Stimulated activated CD4-positive, alpha-beta T cell treated with anti-CD3 and anti-CD28 coated beads, Interleukin-2, amount 100 ng/mL, for 4 hours (primary cell): ENCODE data around the gene LELP1.
"Not testable (repeated sequence)": the region's sequence is repeated elsewhere in the genome, so short reads cannot be mapped to it uniquely, and the experiment has no call there.

Source experiments
- DNase-seq: peaks from one replicate; pipeline ENCODE4 v3.0.0-alpha.2; 2020; ENCODE audit warnings: low read depth

Gene LELP1

DNA sequence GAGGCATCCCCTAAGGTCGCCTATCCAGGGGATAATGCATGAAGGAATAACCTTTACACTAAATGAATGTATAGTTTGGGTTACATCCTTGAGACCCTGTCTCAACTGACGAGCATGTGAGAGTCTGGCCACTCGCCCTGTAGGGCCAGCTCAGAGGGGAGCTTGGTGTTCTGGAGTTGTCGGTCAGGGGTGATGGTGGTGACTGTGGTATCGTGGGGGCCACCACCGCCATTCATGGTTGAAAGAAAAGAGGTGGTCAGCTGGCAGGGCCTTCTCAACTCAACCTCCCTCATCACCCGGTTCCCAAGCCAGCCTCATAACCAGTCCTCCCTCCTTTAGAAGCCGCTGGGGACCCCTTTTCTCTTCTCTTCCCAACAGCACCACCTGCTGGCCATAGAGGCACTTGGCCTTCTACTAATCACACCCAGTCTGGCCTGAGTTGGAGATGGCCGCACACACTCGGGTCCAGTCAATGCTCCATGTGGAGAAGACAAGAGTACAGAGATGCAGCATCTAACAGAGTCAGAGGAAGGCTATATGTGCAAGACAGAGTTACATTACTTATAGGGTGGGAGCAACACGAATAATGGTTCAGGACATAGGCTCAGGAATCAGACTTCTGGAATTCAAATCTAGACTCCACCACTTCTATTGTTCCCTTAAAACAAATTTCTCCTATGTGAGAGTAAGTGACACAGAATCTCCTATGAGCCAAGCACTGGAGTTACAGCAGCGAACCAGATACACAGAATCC lies 26.0 kb downstream of the LELP1 start:
- not testable (repeated sequence) for DNase-seq

DNA sequence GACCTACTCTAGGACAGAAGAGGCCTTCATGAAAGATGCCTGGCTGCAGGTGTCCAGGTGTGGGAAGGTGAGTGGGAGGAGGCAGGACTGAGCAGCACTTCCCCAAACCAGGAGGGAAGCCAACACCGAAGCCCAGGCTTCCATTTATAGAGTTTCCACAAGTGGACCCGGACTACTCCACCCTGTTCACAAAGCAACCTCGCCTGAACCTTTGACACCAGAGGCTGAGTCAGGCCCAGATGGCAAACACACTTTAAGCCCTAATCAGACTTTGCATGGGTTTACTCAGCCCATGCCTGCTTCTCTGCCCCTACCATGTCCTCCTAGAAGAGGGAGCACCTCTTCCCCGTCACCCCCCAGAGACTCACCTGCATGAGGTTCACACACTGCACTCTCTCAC lies 28.1 kb downstream of the LELP1 start:
- no peak for DNase-seq

DNA sequence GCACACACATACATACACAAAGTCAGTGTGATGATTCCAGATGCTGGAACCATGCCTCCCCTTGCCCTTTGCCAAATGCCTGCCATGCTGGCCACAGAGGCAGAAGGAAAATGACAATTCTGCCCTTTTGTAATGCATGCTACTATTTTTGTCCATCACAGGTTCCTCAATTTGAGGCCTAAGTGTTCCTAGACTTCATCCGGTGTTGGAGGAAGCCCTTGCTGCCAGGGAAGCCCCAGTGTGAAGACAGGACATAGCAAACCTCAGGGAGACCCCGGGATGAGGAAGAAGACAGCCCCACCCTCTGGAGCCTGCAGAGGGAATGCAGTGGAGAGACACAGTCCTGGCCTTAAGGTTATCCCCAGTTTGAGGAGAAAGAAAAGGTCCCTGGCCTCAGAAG lies 28.6 kb downstream of the LELP1 start:
- DNase-seq: no peak

DNA sequence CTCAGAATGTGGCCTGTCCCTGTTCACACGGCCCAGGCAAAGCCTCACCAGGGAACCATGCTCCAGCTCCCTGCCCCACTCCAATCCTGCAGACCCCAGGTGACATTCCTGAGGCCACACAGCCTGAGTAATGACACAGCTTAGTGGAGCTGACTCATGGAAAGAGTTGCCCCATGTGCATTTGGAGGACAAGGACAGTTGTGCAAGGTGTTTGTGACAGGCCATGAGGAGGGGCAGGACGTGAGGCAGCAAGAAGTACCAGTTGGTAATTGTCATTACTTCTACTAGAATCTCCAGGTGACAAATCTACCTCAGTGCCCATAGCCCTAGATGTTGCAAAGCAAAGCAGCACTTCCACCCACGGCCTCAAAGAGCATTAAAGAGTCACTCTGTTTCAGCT lies 29.3 kb downstream of the LELP1 start:
- no peak for DNase-seq

DNA sequence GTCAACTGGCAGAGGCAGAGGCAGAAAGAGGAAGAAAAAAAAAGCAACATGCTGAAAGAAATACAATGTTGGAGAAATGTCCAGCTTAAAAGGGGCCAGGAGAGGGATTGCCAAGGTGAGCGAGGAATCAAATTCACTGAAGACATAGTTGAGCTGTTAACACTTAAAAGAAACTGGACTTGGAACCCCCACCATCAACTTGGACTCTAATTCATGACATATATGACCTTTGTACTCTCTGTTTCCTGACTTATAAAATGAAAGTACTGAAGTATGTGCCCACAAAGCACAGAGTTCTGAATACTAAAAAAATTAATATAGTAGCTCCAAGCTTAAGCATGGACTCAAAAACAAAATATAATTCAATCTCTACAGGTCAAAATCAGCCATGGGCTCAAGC lies 30.2 kb downstream of the LELP1 start:
- DNase-seq: no peak

DNA sequence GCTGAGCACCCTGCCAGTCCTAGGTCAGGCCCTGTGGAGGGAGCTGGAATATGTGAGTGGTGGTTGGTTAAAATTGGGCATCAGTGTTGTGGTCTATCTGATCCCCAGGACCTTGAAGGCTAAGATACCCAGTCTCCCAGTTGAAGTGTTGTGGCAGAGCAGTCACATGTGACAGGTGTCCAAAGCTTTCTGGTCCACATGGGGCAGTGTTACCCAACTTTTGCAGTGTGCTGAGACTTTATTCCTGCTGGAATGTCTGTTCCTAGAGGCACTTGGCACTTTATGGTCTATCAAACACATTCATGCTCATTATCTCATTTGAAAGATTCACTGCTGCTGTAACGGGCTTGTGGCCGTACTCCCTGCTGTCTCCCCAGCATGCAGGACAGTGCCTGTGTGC lies 35.3 kb downstream of the LELP1 start:
- DNase-seq: no peak

DNA sequence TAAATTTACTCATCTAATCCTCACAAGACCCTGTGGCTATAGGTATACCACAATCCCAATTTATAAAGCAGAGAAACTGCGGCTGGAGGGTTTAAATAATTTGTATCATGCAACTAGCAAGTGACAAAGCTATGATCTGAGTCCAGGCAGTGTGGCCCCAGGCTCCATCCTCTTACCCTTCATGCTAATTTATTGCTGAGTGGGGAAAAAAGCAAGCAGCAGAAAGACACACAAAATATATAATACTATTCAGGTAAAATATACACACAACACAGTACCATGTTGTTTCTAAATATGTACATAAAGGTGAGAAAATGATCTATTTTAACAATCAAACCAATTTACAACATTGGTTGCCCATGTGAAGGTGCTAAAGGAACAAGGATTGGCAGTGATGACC lies 38.9 kb downstream of the LELP1 start:
- DNase-seq: no peak

DNA sequence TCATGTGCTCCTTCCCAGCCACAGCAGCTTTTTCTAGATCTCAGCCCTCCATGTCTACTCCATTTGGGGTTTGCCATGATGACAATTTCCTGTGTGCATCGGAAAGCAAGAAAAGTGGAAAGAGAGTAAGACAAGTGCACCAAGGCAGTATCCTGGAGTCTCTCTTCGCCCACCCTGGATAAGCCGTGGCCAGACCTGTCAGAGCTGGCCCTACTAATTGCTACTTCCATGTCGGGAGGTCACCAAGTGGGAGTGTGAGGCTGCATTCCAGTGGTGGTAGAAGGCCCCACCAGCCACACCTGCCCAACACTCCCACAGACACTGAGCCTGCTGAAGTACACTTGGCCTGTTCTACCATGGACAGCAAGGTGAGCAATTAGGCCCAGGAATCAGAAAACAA lies 42.2 kb downstream of the LELP1 start:
- DNase-seq: no peak

DNA sequence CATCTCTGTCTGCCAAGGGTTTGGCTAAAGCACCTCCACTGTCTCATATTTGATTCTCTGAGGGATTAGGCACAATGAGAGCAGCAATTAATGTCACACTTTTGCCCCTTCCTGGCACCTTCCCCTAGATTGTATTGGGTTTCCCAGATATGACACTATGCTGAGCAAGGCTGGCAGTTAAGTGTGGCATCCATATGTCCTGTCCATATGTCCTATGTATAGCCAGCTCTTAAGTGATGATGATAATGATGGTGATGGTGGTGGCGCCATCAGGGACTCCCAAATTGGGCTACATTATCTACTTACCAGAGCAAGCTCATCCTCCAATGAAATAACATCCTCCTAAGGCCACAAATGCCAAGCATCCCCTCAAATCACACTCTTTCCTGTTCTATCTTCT lies 42.8 kb downstream of the LELP1 start:
- DNase-seq: no peak

DNA sequence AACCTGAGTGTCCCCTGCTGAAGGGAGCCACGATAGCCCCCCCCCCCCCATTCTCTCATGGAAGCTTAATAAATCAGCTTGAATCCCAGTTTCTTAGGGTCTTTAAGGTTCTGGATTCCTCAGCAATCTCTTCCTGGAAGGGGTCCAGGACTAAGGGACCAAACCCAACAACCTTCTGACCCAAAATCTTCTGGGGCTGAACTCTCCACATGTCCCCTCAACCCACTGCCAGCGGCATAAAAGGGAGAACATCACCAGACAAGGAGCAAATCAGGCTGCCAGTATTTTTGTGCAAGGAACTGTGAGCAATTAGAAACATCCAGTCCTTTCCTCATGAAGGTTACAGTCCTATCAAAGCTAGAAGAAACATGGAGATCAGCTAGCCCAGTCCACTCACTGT lies 43.6 kb downstream of the LELP1 start:
- DNase-seq: no peak

DNA sequence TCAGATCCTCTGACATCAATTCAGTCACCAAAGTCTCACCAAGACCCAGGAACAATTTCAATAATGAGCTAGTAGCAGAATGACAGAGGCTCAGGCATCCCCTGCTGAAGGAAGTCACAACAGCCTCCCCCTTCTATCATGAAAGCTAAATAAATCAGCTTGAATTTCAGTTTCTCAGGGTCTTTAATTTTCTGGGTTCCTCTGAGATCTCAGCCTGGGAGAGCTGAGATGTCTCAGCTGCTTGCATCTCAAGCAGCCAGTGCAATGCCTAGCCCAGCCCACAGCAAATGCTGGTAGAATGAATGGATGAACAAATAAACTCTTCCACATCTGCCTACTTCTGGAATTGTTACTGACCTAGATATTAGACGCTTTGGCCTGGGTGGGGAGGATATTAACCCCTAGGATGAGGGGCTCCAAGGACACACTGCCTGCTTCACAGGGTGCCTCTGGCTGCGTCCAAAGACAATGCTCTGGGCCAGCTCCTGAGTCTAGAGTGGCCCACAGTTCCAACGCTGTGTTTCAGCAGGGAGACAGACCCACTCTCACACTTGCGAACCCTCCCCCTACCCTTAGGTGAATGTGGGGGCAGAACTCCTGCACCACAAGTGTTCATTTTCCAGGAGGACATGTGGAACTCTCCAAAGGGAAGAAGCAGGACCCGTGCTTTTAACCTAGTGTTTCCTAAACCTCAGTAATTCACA lies 45.1 kb downstream of the LELP1 start:
- DNase-seq: no peak

DNA sequence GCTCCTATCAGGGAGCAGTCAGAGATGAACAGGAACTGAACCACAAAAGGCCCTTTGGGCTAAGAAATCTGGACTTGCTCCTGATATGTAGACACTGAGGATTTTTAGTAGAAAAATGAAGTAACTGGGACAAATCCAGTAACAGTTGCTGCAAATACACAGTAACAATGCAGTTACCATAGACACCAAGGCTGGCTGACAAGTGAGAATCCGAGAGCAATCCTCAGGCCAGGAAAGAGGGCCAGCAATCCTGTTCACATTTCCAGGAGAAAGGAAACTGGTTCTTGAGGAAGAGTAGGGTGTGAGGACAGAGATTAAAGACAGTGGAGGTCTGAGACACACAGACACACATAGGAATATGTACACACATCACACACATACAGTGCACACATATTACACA lies 46.9 kb downstream of the LELP1 start:
- no peak for DNase-seq

DNA sequence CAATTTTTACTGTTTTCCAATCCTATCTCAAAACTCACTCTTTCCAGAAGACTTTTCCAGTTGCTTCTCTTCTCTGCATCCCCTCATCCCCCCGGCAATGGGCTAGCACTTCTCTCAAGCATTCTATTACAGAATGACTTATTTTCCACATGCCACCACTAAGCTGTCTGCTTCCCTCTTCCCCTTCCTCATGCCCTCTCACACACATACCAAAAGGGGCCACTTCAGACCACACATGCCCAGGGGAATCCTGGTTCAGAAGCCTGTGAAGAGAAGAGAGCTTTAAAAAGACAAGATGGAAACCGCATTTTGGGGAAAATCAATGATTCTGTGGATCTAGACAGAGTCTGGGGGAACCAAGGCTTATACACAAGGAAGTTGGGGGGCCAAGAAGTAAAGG lies 47.9 kb downstream of the LELP1 start:
- no peak for DNase-seq

DNA sequence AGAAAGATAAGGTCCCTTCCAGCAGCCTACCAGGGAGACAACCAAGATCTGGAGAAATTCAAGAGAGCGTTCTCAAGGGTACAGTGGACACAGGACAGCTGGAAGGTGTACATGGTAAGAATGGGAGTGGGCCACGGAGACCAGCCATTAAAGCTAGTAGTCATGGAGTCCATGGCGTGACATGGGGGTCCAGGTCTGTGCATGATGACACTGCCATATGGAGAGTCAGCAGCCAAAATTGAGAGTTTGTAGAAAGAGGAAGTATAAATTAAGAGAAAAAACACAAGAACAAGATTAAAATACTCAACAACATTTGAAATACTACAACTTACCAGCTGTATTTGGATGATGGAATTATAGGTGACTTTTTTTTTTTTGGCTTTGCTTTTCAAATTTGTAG lies 48.3 kb downstream of the LELP1 start:
- DNase-seq: no peak

DNA sequence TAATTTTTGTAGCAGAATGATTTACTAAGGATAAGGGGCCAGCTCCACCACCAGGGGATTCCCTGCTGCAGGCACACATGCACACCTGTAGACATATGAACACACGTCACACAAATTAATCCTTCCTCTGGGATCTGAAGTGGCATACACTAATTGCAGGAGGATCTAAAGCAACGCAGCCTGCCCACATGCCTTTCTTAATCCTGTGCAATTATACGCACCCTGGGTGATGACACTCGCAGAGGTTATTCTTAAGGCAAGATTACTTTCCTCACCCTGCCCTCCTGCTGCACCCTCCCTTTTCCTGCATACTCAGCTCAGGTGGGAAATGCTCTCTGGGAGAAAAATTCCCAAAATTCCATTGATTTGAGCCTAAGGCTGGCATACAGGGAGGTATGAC lies 48.8 kb downstream of the LELP1 start:
- DNase-seq: no peak

DNA sequence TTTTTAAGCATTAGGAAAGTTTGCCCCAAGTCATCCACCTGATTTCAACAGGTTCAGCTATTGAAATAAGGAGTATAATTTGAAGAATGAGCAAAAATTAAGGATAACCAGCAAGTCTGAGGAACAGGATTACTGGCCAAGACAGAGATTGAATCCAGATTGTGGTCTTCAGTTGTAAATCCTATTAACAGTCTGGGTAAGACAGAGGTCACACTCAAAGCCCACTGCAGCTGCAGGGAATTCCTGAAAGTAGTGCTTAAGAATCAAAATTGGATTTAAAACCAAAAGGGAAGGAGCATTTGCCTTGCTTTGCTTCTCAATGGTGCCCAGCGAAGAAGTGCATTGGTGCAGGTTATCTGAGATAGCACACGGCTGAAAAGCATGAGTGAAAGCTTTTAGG lies 49.8 kb downstream of the LELP1 start:
- DNase-seq: no peak

DNA sequence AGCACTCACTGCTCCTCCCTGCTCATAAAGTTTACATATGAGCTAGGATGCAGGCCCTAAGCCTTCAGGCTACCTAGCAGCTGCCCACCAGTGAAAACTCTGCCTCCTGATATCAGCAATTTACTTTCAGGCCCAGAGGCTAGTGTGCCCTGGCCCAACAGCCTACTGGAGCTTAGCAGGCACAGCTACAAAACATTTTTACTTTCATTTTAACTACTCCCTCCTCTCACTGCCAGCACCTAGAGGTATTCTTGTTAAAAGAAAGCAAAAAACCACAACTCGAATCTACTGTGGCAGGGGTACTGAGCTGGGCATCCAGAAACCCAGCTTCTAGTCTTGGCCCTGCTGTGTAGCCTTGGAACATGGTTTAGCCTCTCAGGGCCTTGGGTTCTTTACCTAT lies 50.5 kb downstream of the LELP1 start:
- DNase-seq: no peak
